ENCODE measurements around the gene EMD.

Gene EMD

GRCh38 chrX:154426916-154427770, 48.0 kb downstream of the EMD start:
- DNase-seq: no peak

- DNase-seq: peak; percentile 42
These were observed 49.4 kb downstream of the EMD start, which contains the start of gene ATP6AP1 for GRCh38 chrX:154428176-154429171. Gene ATP6AP1 (plus strand): TSS chrX:154428677. CDS start chrX:154428693, 16 bp downstream.

GRCh38 chrX:154429711-154430110, 50.6 kb downstream of the EMD start:
- DNase-seq: no peak

- DNase-seq: no peak
These were observed 51.4 kb downstream of the EMD start for GRCh38 chrX:154430479-154430878.

GRCh38 chrX:154430916-154431315, 51.8 kb downstream of the EMD start:
- DNase-seq: no peak

All from NCI-H2029 treated with DMSO at 0.1 percent for 48 hours (cell line).